Mucosa of stomach (tissue), 1 donor: ENCODE measurements around the gene PRKG1.
A peak's percentile ranks its signal among the peaks of the same experiment; 100 is the strongest.

Source experiments
- H3K27me3 ChIP-seq: one replicate; pipeline ENCODE4 v1.7.0; 2013; ENCODE audit warnings: mild to moderate bottlenecking, low read length; ENCODE audit not compliant: control insufficient read depth, insufficient read depth
- H3K36me3 ChIP-seq: one replicate; pipeline ENCODE4 v1.7.0; 2013; ENCODE audit warnings: low read length; ENCODE audit not compliant: control insufficient read depth, insufficient read depth
- H3K4me1 ChIP-seq: one replicate; pipeline ENCODE4 v1.7.0; 2013; ENCODE audit warnings: mild to moderate bottlenecking, low read length; ENCODE audit not compliant: control insufficient read depth, insufficient read depth
- H3K4me3 ChIP-seq: one replicate; pipeline ENCODE4 v1.7.0; 2013; ENCODE audit warnings: low read length
- H3K9ac ChIP-seq: one replicate; pipeline ENCODE4 v1.7.0; 2013; ENCODE audit warnings: mild to moderate bottlenecking, low read length, moderate library complexity
- H3K9me3 ChIP-seq: one replicate; pipeline ENCODE4 v1.7.0; 2013; ENCODE audit warnings: mild to moderate bottlenecking, low read length, moderate library complexity; ENCODE audit not compliant: control insufficient read depth
- donor health status: Pancreatic carcinoma.

The PRKG1 gene

GRCh38 chr10:51074238-51075028 lies at the start of gene PRKG1:
TSS of gene PRKG1 (plus strand) at chr10:51074487.
- Histone ChIP-seq H3K27me3 (peaks cover 24% of the 10 kb centered on the region), H3K36me3 (no peaks in the 10 kb centered on the region), H3K9ac (peak within 1 kb of the TSS; percentile 32), H3K4me3 (peak within 1 kb of the TSS; percentile 34), H3K9me3 (no peaks in the 10 kb centered on the region), H3K4me1 (no peaks in the 10 kb centered on the region)

GRCh38 chr10:51028420-51028819 lies 45.9 kb upstream of the PRKG1 start:
- H3K9me3 ChIP-seq: no peaks in the 10 kb centered on the region
- H3K4me3 ChIP-seq: no peak overlapping the region
- no peak overlapping the region for H3K9ac ChIP-seq
- no peaks in the 10 kb centered on the region for H3K4me1 ChIP-seq
- H3K27me3 ChIP-seq: no peaks in the 10 kb centered on the region
- no peaks in the 10 kb centered on the region for H3K36me3 ChIP-seq

- no peaks in the 10 kb centered on the region for H3K36me3 ChIP-seq
- no peaks in the 10 kb centered on the region for H3K9me3 ChIP-seq
- H3K27me3 ChIP-seq: no peaks in the 10 kb centered on the region
- H3K4me3 ChIP-seq: no peak overlapping the region
- no peak overlapping the region for H3K9ac ChIP-seq
- no peaks in the 10 kb centered on the region for H3K4me1 ChIP-seq
Measured at GRCh38 chr10:51029172-51029641, 45.1 kb upstream of the PRKG1 start.

- H3K4me3 ChIP-seq: no peak overlapping the region
- no peaks in the 10 kb centered on the region for H3K36me3 ChIP-seq
- H3K27me3 ChIP-seq: no peaks in the 10 kb centered on the region
- H3K9ac ChIP-seq: no peak overlapping the region
- no peaks in the 10 kb centered on the region for H3K4me1 ChIP-seq
- H3K9me3 ChIP-seq: no peaks in the 10 kb centered on the region
Measured at GRCh38 chr10:51030480-51030879, 43.8 kb upstream of the PRKG1 start.

- no peaks in the 10 kb centered on the region for H3K27me3 ChIP-seq
- H3K4me1 ChIP-seq: no peaks in the 10 kb centered on the region
- no peak overlapping the region for H3K9ac ChIP-seq
- H3K9me3 ChIP-seq: no peaks in the 10 kb centered on the region
- no peak overlapping the region for H3K4me3 ChIP-seq
- no peaks in the 10 kb centered on the region for H3K36me3 ChIP-seq
Measured at GRCh38 chr10:51031950-51032349, 42.3 kb upstream of the PRKG1 start.

- Histone ChIP-seq H3K4me1 (no peaks in the 10 kb centered on the region), H3K9me3 (no peaks in the 10 kb centered on the region), H3K4me3 (no peak overlapping the region), H3K9ac (no peak overlapping the region), H3K27me3 (no peaks in the 10 kb centered on the region), H3K36me3 (no peaks in the 10 kb centered on the region)
Measured at GRCh38 chr10:51034769-51035168, 39.5 kb upstream of the PRKG1 start.

GRCh38 chr10:51035344-51035743 lies 38.9 kb upstream of the PRKG1 start:
- H3K27me3 ChIP-seq: no peaks in the 10 kb centered on the region
- H3K9me3 ChIP-seq: no peaks in the 10 kb centered on the region
- no peak overlapping the region for H3K9ac ChIP-seq
- no peaks in the 10 kb centered on the region for H3K4me1 ChIP-seq
- no peaks in the 10 kb centered on the region for H3K36me3 ChIP-seq
- no peak overlapping the region for H3K4me3 ChIP-seq

- Histone ChIP-seq H3K27me3 (no peaks in the 10 kb centered on the region), H3K9ac (no peak overlapping the region), H3K4me1 (no peaks in the 10 kb centered on the region), H3K9me3 (no peaks in the 10 kb centered on the region), H3K4me3 (no peak overlapping the region), H3K36me3 (no peaks in the 10 kb centered on the region)
Measured at GRCh38 chr10:51045871-51046270, 28.4 kb upstream of the PRKG1 start.

GRCh38 chr10:51046654-51047053 lies 27.6 kb upstream of the PRKG1 start:
- H3K27me3 ChIP-seq: no peaks in the 10 kb centered on the region
- no peak overlapping the region for H3K9ac ChIP-seq
- no peak overlapping the region for H3K4me3 ChIP-seq
- H3K36me3 ChIP-seq: no peaks in the 10 kb centered on the region
- no peaks in the 10 kb centered on the region for H3K9me3 ChIP-seq
- no peaks in the 10 kb centered on the region for H3K4me1 ChIP-seq

GRCh38 chr10:51047857-51048256 lies 26.4 kb upstream of the PRKG1 start:
- Histone ChIP-seq H3K9me3 (no peaks in the 10 kb centered on the region), H3K4me1 (no peaks in the 10 kb centered on the region), H3K9ac (no peak overlapping the region), H3K36me3 (no peaks in the 10 kb centered on the region), H3K4me3 (no peak overlapping the region), H3K27me3 (no peaks in the 10 kb centered on the region)

- Histone ChIP-seq H3K4me3 (no peak overlapping the region), H3K9ac (no peak overlapping the region), H3K36me3 (no peaks in the 10 kb centered on the region), H3K4me1 (no peaks in the 10 kb centered on the region), H3K9me3 (no peaks in the 10 kb centered on the region), H3K27me3 (no peaks in the 10 kb centered on the region)
Measured at GRCh38 chr10:51048792-51049191, 25.5 kb upstream of the PRKG1 start.

GRCh38 chr10:51052163-51052562 lies 22.1 kb upstream of the PRKG1 start:
- Histone ChIP-seq H3K36me3 (no peaks in the 10 kb centered on the region), H3K4me1 (no peaks in the 10 kb centered on the region), H3K4me3 (no peak overlapping the region), H3K9ac (no peak overlapping the region), H3K27me3 (no peaks in the 10 kb centered on the region), H3K9me3 (no peaks in the 10 kb centered on the region)
